Ovary (tissue), 9 donors: ENCODE measurements around the gene ALCAM. TPM values are rescaled to one million over a fixed set of nuclear protein-coding genes. Genes with fewer than 3 reads are reported as not detected.

Experiments used
- DNase-seq, 5 donors: peaks; one replicate each; pipeline ENCODE4 v3.0.0-alpha.2; 2019 to 2020
- H3K27ac ChIP-seq, 2 donors: fragments of 200-600 bp; one replicate each; pipeline versions ENCODE4 v1.5.1 to v1.8.0; 2019 to 2022
- H3K27me3 ChIP-seq: fragments of 200-600 bp; one replicate; pipeline ENCODE4 v1.8.0; 2022
- H3K36me3 ChIP-seq: fragments of 200-600 bp; sonication (generic); one replicate; pipeline ENCODE4 v1.5.1; 2019
- H3K4me1 ChIP-seq: one replicate; pipeline ENCODE4 v1.8.1; 2013; ENCODE audit warnings: mild to moderate bottlenecking, moderate library complexity; ENCODE audit not compliant: insufficient read depth
- H3K4me3 ChIP-seq: fragments of 200-600 bp; sonication (generic); one replicate; pipeline ENCODE4 v1.5.1; 2017
- H3K9me3 ChIP-seq, 2 donors: fragments of 200-600 bp in 1 of 2; sonication (generic) in 1 of 2; one replicate each; pipeline versions ENCODE4 v1.5.1 to v1.8.1; 2013 to 2019; ENCODE audit warnings: mild to moderate bottlenecking in 1 of 2, moderate library complexity in 1 of 2
- EP300 ChIP-seq: sonication (generic); formaldehyde crosslinking; IDR thresholded peaks from one replicate; pipeline ENCODE4 v1.6.1; 2017; ENCODE audit warnings: antibody characterized with exemption
- POLR2A ChIP-seq: fragments of 450-650 bp; IDR thresholded peaks from one replicate; pipeline ENCODE4 v1.6.1; 2017; ENCODE audit warnings: antibody characterized with exemption, mild to moderate bottlenecking, moderate library complexity
- WGBS, 3 donors: extraction: QIAGEN DNeasy Blood & Tissue Kit in 1 of 3; methylation state at CpG; one replicate each; pipeline versions ENCODE4 v1.1.5 to v1.1.7; 2013 to 2017; 5-methylcytosine and 5-hydroxymethylcytosine counted together
- intact Hi-C, 4 donors: fragments of 100-400 bp; cut with DNase I; formaldehyde crosslinking; loops; one replicate each; pipeline versions ENCODE4 v1.11.0 to v1.15.1; 2022 to 2023
- polyA plus RNA-seq, 2 donors: library from polyadenylated mRNA; stranded (reverse); fragments of 200-250 nt in 1 of 2; fragments of 350-450 nt in 1 of 2; fragmentation: Illumina TruSeq in 1 of 2; extraction: RNeasy Lipid Tissue Mini Kit (QIAGEN cat#74804) in 1 of 2; gene quantifications; one replicate each; pipeline ENCODE4 v1.2.3, GENCODE V29; 2013 to 2014
- total RNA-seq, 7 donors: library from RNA; depleted of rRNA in 2 of 7; stranded (reverse); fragments of >200 nt in 2 of 7; fragmentation: NEBNext Ultra II Directional in 3 of 7; extraction: Animal tissue kit (Norgen Biotek cat#: 25700) in 3 of 7; gene quantifications; one replicate each; pipeline versions ENCODE4 v1.1.0 to v1.2.4, GENCODE V29; 2016 to 2023
- TF ChIP-seq, protein P1 (sequence below), 3 donors: fragments of 450-650 bp in 2 of 3; fragments of 200-600 bp in 1 of 3; IDR thresholded peaks; one replicate each; pipeline versions ENCODE4 v1.5.1 to v1.8.0; 2016 to 2022; ENCODE audit warnings: antibody characterized with exemption in 3 of 3, mild to moderate bottlenecking in 1 of 3
- donor health status: DM: no; HTN: no; CAD: no; lungs with moderate emphysema.
- donor health status: DM: no; HTN: no; CAD: no.
- donor health status: Bipolar disorder and iron deficiency.
- donor health status: DM: yes; HTN: yes; CAD: no.
- donor health status: DM: no; HTN: no; CAD: no.
- donor health status: DM: yes; HTN: yes; CAD: no.

The ALCAM gene
- total and polyA plus RNA-seq, 9 donors, result 25.0 to 279 (median 52.1) TPM

DNA sequence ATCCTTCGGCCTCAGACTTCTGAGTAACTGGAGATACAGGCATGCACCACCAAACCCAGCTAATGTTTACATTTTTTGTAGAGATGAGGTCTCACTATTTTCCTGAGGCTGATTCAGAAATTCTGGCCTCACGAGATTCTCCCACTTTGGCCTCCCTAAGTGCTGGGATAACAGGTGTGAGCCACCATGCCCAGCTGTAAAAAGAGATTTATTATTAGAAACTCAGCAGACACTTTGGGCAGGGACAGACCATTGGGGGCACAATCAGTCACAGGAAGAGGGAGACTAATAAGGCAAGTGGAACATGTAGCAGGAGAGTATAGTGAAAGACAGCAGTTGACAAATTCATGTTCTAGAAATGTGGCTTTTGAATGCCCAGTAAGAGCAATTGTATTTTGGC, 252.9 kb downstream of the ALCAM start:
- intact Hi-C loops, result no loop called here
- Histone ChIP-seq H3K27ac (no peak overlapping the region), H3K27me3 (no peaks in the 10 kb centered on the region), H3K4me3 (no peak overlapping the region), H3K9me3 (no peaks in the 10 kb centered on the region), H3K36me3 (no peaks in the 10 kb centered on the region), H3K4me1 (no peaks in the 10 kb centered on the region)
- TF ChIP-seq, protein P1, sequence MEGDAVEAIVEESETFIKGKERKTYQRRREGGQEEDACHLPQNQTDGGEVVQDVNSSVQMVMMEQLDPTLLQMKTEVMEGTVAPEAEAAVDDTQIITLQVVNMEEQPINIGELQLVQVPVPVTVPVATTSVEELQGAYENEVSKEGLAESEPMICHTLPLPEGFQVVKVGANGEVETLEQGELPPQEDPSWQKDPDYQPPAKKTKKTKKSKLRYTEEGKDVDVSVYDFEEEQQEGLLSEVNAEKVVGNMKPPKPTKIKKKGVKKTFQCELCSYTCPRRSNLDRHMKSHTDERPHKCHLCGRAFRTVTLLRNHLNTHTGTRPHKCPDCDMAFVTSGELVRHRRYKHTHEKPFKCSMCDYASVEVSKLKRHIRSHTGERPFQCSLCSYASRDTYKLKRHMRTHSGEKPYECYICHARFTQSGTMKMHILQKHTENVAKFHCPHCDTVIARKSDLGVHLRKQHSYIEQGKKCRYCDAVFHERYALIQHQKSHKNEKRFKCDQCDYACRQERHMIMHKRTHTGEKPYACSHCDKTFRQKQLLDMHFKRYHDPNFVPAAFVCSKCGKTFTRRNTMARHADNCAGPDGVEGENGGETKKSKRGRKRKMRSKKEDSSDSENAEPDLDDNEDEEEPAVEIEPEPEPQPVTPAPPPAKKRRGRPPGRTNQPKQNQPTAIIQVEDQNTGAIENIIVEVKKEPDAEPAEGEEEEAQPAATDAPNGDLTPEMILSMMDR (IDR thresholded peaks at IDR 0.05), result no peak
- TF ChIP-seq POLR2A, result no peak
- TF ChIP-seq EP300, result no peak
- no peak for DNase-seq
- 73 to 90% (median 85%) methylated on average over 2 of the region's 2 CpGs for WGBS, 3 donors

DNA sequence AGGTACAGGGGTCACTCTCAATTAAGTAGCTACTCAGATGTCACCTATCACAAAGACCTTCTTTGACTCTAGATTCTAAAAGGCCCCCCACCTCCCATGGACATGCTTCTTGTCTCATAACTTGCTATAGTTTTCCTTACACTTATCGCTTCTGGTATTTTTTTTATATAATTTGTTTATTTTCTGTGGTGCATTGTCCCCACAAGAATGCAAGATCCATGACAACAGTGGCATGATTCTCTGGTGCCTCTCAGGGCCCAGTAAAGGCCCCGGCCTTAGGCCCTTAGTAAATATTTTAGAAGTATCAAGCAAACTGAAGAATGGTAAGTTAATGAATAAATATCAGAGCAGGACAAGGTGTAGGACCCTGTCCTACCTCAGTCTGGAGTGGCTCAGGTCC, 253.5 kb downstream of the ALCAM start:
- Histone ChIP-seq H3K27me3 (no peaks in the 10 kb centered on the region), H3K36me3 (no peaks in the 10 kb centered on the region), H3K9me3 (no peaks in the 10 kb centered on the region), H3K27ac (no peak overlapping the region), H3K4me1 (no peaks in the 10 kb centered on the region), H3K4me3 (no peak overlapping the region)
- no peak for DNase-seq
- intact Hi-C loops, result no loop called here
- WGBS, 3 donors, result 90 to 95% (median 94%) methylated on average over 2 of the region's 2 CpGs
- no peak for TF ChIP-seq POLR2A
- TF ChIP-seq EP300, result no peak
- TF ChIP-seq, protein P1 (IDR thresholded peaks at IDR 0.05), result no peak

DNA sequence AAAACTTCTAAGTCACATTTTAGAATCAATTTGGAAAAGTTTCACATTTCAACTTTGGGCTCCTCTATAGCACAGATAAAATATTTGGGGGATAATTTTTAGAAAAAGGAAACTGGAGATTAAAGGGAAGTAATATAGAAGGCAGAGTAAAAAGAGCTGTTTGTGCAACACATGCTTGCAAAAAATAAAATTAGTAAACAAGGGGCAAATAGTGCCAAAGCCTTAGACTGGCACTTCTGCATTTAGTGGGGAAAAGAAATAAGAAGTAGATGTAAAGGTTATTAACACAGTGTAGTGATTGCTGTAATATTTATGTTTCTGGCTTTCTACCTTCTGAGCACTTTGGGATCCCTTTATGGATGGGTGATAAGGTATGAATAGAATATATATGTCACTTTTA, 255.5 kb downstream of the ALCAM start:
- H3K9me3 ChIP-seq, result no peaks in the 10 kb centered on the region
- H3K27me3 ChIP-seq, result no peaks in the 10 kb centered on the region
- TF ChIP-seq POLR2A (no peak), EP300 (no peak)
- TF ChIP-seq, protein P1 (IDR thresholded peaks at IDR 0.05), result no peak

More for the DNA sequence above, 255.5 kb downstream of the ALCAM start:
- Histone ChIP-seq H3K27ac (no peak overlapping the region), H3K4me3 (no peak overlapping the region), H3K36me3 (no peaks in the 10 kb centered on the region), H3K4me1 (no peaks in the 10 kb centered on the region)
- intact Hi-C loops, result no loop called here
- DNase-seq, result no peak
